GM23248 (cell line): ENCODE measurements around the gene PTPRD. TPM values are rescaled to one million over a fixed set of nuclear protein-coding genes. Genes with fewer than 3 reads are reported as not detected.

ENCODE experiments used
- DNase-seq: peaks from one replicate; pipeline ENCODE4 v3.0.0-alpha.2; 2015
- H2AFZ ChIP-seq: fragments of 200-600 bp; sonication (generic); 2 replicates; pipeline ENCODE4 v1.6.1; 2016; ENCODE audit warnings: antibody characterized with exemption
- H3F3A ChIP-seq: fragments of 200-600 bp; sonication (generic); 2 replicates; pipeline ENCODE4 v1.6.1; 2016; ENCODE audit warnings: mild to moderate bottlenecking, antibody characterized with exemption, mixed run types; ENCODE audit not compliant: insufficient read depth
- H3K27ac ChIP-seq: fragments of 200-600 bp; sonication (generic); 2 replicates; pipeline ENCODE4 v1.5.1; 2016; ENCODE audit warnings: mild to moderate bottlenecking
- H3K27me3 ChIP-seq: fragments of 200-600 bp; sonication (generic); replicated peaks from 2 replicates; pipeline ENCODE4 v1.6.1; 2016; ENCODE audit warnings: mild to moderate bottlenecking; ENCODE audit not compliant: insufficient read depth
- H3K36me3 ChIP-seq: fragments of 200-600 bp; sonication (generic); 2 replicates; pipeline ENCODE4 v1.6.1; 2016; ENCODE audit warnings: low read depth, mild to moderate bottlenecking
- H3K4me1 ChIP-seq: fragments of 200-600 bp; sonication (generic); 2 replicates; pipeline ENCODE4 v1.6.1; 2016; ENCODE audit warnings: mild to moderate bottlenecking; ENCODE audit not compliant: insufficient read depth
- H3K4me2 ChIP-seq: fragments of 200-600 bp; sonication (generic); one replicate; pipeline ENCODE4 v1.6.1; 2016; ENCODE audit warnings: mild to moderate bottlenecking; ENCODE audit not compliant: unreplicated experiment
- H3K4me3 ChIP-seq: fragments of 200-600 bp; sonication (generic); 2 replicates; pipeline ENCODE4 v1.5.1; 2016; ENCODE audit warnings: mild to moderate bottlenecking
- H3K79me2 ChIP-seq: fragments of 200-600 bp; sonication (generic); 2 replicates; pipeline ENCODE4 v1.6.1; 2016; ENCODE audit warnings: mild to moderate bottlenecking; ENCODE audit not compliant: insufficient read depth
- H3K9ac ChIP-seq: fragments of 200-600 bp; sonication (generic); 2 replicates; pipeline ENCODE4 v1.6.1; 2016; ENCODE audit warnings: mild to moderate bottlenecking
- H3K9me2 ChIP-seq: fragments of 200-600 bp; sonication (generic); 2 replicates; pipeline ENCODE4 v1.6.1; 2016; ENCODE audit warnings: mixed run types, mild to moderate bottlenecking, moderate library complexity; ENCODE audit not compliant: insufficient read depth
- H3K9me3 ChIP-seq: fragments of 200-600 bp; sonication (generic); one replicate; pipeline ENCODE4 v1.6.1; 2017; ENCODE audit warnings: low read depth
- H4K20me1 ChIP-seq: fragments of 200-600 bp; sonication (generic); 2 replicates; pipeline ENCODE4 v1.6.0; 2016; ENCODE audit not compliant: insufficient read depth
- EZH2 ChIP-seq: fragments of 200-600 bp; sonication (generic); IDR thresholded peaks from 2 replicates; pipeline ENCODE4 v1.6.1; 2018; ENCODE audit warnings: antibody characterized with exemption, mild to moderate bottlenecking; ENCODE audit not compliant: insufficient read depth, poor library complexity, severe bottlenecking
- EZH2phosphoT487 ChIP-seq: fragments of 200-600 bp; sonication (generic); IDR thresholded peaks from 2 replicates; pipeline ENCODE4 v1.6.1; 2018; ENCODE audit warnings: antibody characterized with exemption, moderate library complexity, mild to moderate bottlenecking, low read depth; ENCODE audit not compliant: insufficient read depth
- WGBS, 2 experiments: methylation state at CpG; one replicate each; pipeline ENCODE4 v1.1.6; 2015 to 2017; ENCODE audit warnings: low lambda C conversion rate in 2 of 2, low coverage in 1 of 2; ENCODE audit errors: missing lambda C conversion rate in 2 of 2; 5-methylcytosine and 5-hydroxymethylcytosine counted together
- in situ Hi-C: fragments of 300-500 bp; cut with MboI; formaldehyde crosslinking; loops from 2 replicates; pipeline ENCODE4 v1.15.0; 2020
- polyA plus RNA-seq: library from polyadenylated mRNA; unstranded; fragments of >200 nt; fragmentation: Nextera tagmentation; extraction: Ambion mirVana; gene quantifications from 2 replicates; pipeline ENCODE4 v1.2.1, GENCODE V29; 2016
- total RNA-seq: library from RNA; depleted of rRNA; stranded (reverse); fragments of >200 nt; shearing (Covaris generic); gene quantifications from 2 replicates; pipeline ENCODE4 v1.2.3, GENCODE V29; 2014

Gene PTPRD
- total and polyA plus RNA-seq, 2 experiments from 2014 or later: 0.05 TPM; not detected in 1

DNA sequence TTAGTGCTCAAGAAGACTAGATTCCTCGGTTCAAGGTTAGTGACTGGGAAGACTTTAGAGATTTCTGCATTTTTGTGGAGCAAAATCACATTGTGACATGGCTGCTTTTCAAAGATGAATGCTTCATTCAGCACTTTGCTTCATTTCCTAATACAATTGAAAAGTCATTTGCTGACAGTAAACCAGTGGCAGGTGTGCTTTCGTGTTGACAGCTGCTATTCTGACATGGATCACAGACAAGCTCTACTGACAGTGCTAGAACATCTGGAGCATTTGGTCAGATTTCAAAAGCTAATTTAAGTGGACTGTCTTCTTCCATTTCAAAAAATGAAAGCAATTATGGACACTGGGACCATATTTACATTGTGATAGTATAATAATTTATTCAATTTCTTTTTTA is 1060.1 kb downstream of the PTPRD start:
- Histone ChIP-seq H3F3A (no peaks in the 10 kb centered on the region), H3K27ac (no peak overlapping the region), H3K36me3 (no peaks in the 10 kb centered on the region), H3K4me2 (no peak overlapping the region), H3K79me2 (no peaks in the 10 kb centered on the region), H2AFZ (no peak overlapping the region), H3K9me2 (no peaks in the 10 kb centered on the region), H3K9me3 (no peaks in the 10 kb centered on the region), H3K27me3 (no peaks in the 10 kb centered on the region), H3K4me3 (no peak overlapping the region), H3K4me1 (no peaks in the 10 kb centered on the region), H4K20me1 (no peaks in the 10 kb centered on the region), H3K9ac (no peak overlapping the region)
- in situ Hi-C loops: no loop called here
- WGBS, 2 experiments: 0% methylated on average over 2 of the region's 2 CpGs
- DNase-seq: no peak
- TF ChIP-seq EZH2phosphoT487 (no peak), EZH2 (no peak)

DNA sequence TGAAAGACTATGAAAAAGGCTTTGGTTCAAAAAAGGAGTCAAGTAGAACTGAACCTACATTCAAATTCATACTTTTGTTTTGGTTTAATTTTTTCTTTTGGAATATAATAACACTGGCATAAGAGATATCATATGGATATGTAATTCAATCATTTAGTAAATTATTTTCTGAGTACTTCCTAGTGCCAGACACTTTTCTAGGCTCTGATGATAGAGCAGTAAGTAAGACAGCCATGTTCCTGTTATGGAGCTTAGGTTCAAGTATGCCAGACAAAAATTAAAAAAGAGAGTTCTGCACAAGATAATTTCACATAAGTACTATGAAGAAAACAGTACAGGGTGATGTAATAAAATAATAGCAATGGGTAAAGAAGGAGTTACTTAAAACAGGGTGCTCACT is 1074.0 kb downstream of the PTPRD start:
- no peaks in the 10 kb centered on the region for H4K20me1 ChIP-seq
- H3K9me3 ChIP-seq: no peaks in the 10 kb centered on the region
- H3F3A ChIP-seq: no peaks in the 10 kb centered on the region
- no peaks in the 10 kb centered on the region for H3K79me2 ChIP-seq
- H3K27ac ChIP-seq: no peak overlapping the region
- DNase-seq: no peak
- in situ Hi-C loops: loop anchor here (10.0 kb wide), 1 partner anchor 56 kb away; no protein-coding TSS in a partner anchor
- H3K4me3 ChIP-seq: no peak overlapping the region
- H3K9me2 ChIP-seq: no peaks in the 10 kb centered on the region
- TF ChIP-seq EZH2 (no peak), EZH2phosphoT487 (no peak)
- H3K9ac ChIP-seq: no peak overlapping the region
- H3K36me3 ChIP-seq: no peaks in the 10 kb centered on the region
- H2AFZ ChIP-seq: no peak overlapping the region
- H3K27me3 ChIP-seq: no peaks in the 10 kb centered on the region
- no peaks in the 10 kb centered on the region for H3K4me1 ChIP-seq
- no peak overlapping the region for H3K4me2 ChIP-seq

- Histone ChIP-seq H4K20me1 (no peaks in the 10 kb centered on the region), H3K4me2 (no peak overlapping the region), H3K36me3 (no peaks in the 10 kb centered on the region), H3K9me3 (no peaks in the 10 kb centered on the region), H3K9ac (no peak overlapping the region), H3K27ac (no peak overlapping the region), H3K4me3 (no peak overlapping the region), H3K27me3 (no peaks in the 10 kb centered on the region), H3K9me2 (no peaks in the 10 kb centered on the region), H3K79me2 (no peaks in the 10 kb centered on the region), H2AFZ (no peak overlapping the region), H3K4me1 (no peaks in the 10 kb centered on the region), H3F3A (no peaks in the 10 kb centered on the region)
- TF ChIP-seq EZH2 (no peak), EZH2phosphoT487 (no peak)
- in situ Hi-C loops: loop anchor here (10.0 kb wide), 1 partner anchor 56 kb away; no protein-coding TSS in a partner anchor
- 40 to 42% methylated on average over 4 of the region's 4 CpGs for WGBS, 2 experiments
- DNase-seq: no peak
Observed at GRCh38 chr9:9538356-9538755, 1074.4 kb downstream of the PTPRD start.

DNA sequence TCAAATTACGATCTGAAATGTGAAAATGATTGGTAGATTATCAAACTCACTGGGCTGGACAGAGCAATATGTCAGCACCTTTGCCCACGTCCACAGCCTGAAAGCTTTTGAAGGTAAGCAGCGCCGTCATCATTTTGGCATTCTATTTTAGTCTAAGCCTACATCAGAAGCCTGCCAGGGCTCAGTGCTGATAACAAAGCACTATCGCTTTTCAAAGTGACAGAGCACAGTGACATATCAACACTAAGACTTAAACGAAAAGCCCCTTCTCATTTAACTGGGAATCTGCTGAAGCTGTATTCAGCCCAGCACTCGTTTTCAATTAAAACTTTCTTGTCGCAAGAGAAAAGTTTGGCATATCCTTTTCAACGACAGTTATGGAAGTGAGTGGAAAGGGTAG is 1076.3 kb downstream of the PTPRD start:
- no peak overlapping the region for H3K4me2 ChIP-seq
- WGBS, 2 experiments: 21 to 27% methylated on average over 9 of the region's 9 CpGs

More for the DNA sequence above, 1076.3 kb downstream of the PTPRD start:
- H3K9ac ChIP-seq: no peak overlapping the region
- DNase-seq: no peak
- TF ChIP-seq EZH2phosphoT487 (no peak), EZH2 (no peak)
- H3K9me3 ChIP-seq: no peaks in the 10 kb centered on the region
- no peak overlapping the region for H3K4me3 ChIP-seq
- no peaks in the 10 kb centered on the region for H3K79me2 ChIP-seq
- H3K27me3 ChIP-seq: no peaks in the 10 kb centered on the region
- no peak overlapping the region for H3K27ac ChIP-seq
- H4K20me1 ChIP-seq: no peaks in the 10 kb centered on the region
- H3K4me1 ChIP-seq: no peaks in the 10 kb centered on the region
- H3F3A ChIP-seq: no peaks in the 10 kb centered on the region
- no peaks in the 10 kb centered on the region for H3K36me3 ChIP-seq
- in situ Hi-C loops: loop anchor here (10.0 kb wide), 1 partner anchor 58 kb away; no protein-coding TSS in a partner anchor
- H3K9me2 ChIP-seq: no peaks in the 10 kb centered on the region
- no peak overlapping the region for H2AFZ ChIP-seq
